SKM-1 (cell line): ENCODE results near the gene SEC14L5.
"Not testable (repeated sequence)": the region's sequence is repeated elsewhere in the genome, so short reads cannot be mapped to it uniquely, and the experiment has no call there.

Experiments used
- DNase-seq: peaks from one replicate; lab custom pipeline; 2025; ENCODE audit not compliant: unreplicated experiment; lab: John Stamatoyannopoulos, UW

The SEC14L5 gene

GRCh38 chr16:5033256-5034166 lies 75.4 kb downstream of the SEC14L5 start, which contains the start of gene NAGPA:
Gene NAGPA, minus strand, starts transcription at chr16:5033935. Its CDS starts 21 bp downstream, at chr16:5033914.
- peak; percentile 61 for DNase-seq

GRCh38 chr16:5034167-5034523 lies 76.0 kb downstream of the SEC14L5 start:
- DNase-seq, result no peak

- DNase-seq, result no peak
Observed at GRCh38 chr16:5035909-5036227, 77.7 kb downstream of the SEC14L5 start.

GRCh38 chr16:5036228-5037156 lies 78.4 kb downstream of the SEC14L5 start:
- DNase-seq, result no peak

GRCh38 chr16:5040451-5040850 lies 82.3 kb downstream of the SEC14L5 start:
- no peak for DNase-seq

- no peak for DNase-seq
Observed at GRCh38 chr16:5041600-5042133, 83.5 kb downstream of the SEC14L5 start.

GRCh38 chr16:5042574-5043171 lies 84.5 kb downstream of the SEC14L5 start:
- no peak for DNase-seq

GRCh38 chr16:5044011-5044540 lies 85.9 kb downstream of the SEC14L5 start:
- DNase-seq, result no peak

GRCh38 chr16:5044581-5044980 lies 86.5 kb downstream of the SEC14L5 start:
- DNase-seq, result not testable (repeated sequence)

- DNase-seq, result no peak
Observed at GRCh38 chr16:5045499-5046115, 87.5 kb downstream of the SEC14L5 start.

- no peak for DNase-seq
Observed at GRCh38 chr16:5046914-5047313, 88.8 kb downstream of the SEC14L5 start.

- DNase-seq, result no peak
Observed at GRCh38 chr16:5054876-5055865, 97.0 kb downstream of the SEC14L5 start.

GRCh38 chr16:5056352-5056751 lies 98.2 kb downstream of the SEC14L5 start:
- DNase-seq, result no peak

- DNase-seq, result no peak
Observed at GRCh38 chr16:5058476-5058875, 100.3 kb downstream of the SEC14L5 start.

- DNase-seq, result no peak
Observed at GRCh38 chr16:5059386-5060072, 101.4 kb downstream of the SEC14L5 start.

GRCh38 chr16:5060073-5060641 lies 102.0 kb downstream of the SEC14L5 start:
- no peak for DNase-seq

GRCh38 chr16:5062051-5062450 lies 103.9 kb downstream of the SEC14L5 start:
- no peak for DNase-seq
